HTERT RPE-1 (cell line): ENCODE results near the gene MRPL2.
"Not testable (repeated sequence)": the region's sequence is repeated elsewhere in the genome, so short reads cannot be mapped to it uniquely, and the experiment has no call there.

Experiments
- in situ Hi-C: fragments of 300-500 bp; cut with MboI; formaldehyde crosslinking; loops from 4 replicates; pipeline ENCODE4 v1.14.3; 2020; ENCODE audit warnings: low sequenced_read_pairs

MRPL2 gene

GRCh38 chr6:43082806-43083655 lies 23.8 kb upstream of the MRPL2 start:
- in situ Hi-C loops, result no loop called here

DNA sequence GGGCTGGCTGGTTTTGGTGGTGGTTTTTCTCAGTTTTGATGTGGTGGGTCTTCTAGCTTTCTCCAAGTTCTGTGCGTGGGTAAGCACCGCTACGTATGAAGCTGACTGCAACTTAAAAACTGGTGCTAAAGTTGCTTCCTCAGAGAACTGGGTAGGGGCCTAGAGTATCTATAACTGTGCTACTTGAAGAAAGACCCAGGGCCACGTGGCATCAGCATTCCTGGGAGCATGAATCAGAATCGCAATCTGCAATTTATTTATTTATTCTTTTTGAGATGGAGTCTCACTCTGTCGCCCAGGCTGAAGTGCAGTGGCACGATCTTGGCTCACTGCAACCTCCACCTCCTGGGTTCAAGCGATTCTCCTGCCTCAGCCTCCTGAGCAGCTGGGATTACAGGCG lies 22.7 kb upstream of the MRPL2 start:
- in situ Hi-C loops, result not testable (repeated sequence)

DNA sequence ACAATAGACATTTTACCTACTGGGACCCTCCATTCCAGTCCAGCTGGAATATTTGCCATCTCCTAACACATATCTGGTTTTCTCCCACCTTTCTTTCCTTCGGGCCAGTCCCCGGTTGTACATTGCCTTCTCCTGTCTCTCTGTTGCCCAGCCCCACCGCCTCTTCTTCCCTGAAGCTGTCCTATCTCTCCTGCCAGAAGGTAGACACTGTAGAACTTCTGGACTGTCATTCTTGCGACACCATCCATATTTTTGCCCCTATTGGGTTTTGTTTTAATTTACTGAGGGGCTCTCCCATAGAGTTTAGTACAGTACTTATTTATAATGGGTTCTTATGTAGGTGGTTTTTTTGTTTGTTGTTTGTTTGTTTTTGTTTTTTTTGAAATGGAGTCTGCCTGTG lies 21.8 kb upstream of the MRPL2 start:
- in situ Hi-C loops, result no loop called here

DNA sequence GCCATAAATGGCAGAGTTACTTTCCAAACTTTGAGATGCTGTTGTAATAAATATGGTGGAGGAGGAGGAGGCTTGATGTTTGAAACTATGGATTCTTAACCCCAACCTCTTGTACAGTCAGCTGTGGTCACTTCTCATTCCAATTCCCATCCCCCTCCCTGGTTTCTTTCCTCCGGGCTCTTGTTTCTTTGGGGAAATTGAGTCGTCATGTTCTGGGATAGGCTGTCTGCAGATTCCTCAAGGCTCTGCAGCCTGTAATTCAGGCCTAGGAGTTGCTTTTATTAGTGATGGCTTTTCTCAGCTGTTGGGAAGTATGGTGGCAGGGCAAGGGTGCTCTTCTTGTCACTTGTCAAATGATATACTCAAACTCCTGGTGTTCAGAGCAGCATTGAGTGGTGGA lies 19.5 kb upstream of the MRPL2 start:
- in situ Hi-C loops, result no loop called here

GRCh38 chr6:43077981-43078511 lies 18.8 kb upstream of the MRPL2 start:
- in situ Hi-C loops, result no loop called here

DNA sequence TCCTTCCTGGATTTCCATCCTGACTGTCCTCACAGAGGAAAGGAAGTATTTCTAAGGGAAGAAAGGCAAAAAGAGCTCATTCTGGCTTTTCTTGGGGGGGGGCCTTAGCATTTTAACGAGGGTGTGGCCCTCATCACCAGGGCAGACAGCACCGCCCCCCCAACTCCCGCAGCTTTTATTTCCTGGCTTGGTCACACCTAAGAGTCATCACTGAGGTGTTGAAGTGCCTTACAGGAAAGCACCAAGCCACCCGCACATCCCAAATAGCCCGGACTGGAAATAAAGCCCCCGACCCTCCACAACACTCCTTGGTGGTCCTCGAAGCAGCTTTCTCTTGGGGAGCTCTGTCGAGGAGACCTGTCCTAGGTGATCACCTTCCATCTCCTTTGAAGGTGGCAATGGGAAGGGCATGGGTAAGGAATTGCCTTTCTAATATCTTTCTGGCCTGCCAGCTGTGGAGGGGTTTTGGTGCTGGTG lies 18.1 kb upstream of the MRPL2 start:
- in situ Hi-C loops, result no loop called here

DNA sequence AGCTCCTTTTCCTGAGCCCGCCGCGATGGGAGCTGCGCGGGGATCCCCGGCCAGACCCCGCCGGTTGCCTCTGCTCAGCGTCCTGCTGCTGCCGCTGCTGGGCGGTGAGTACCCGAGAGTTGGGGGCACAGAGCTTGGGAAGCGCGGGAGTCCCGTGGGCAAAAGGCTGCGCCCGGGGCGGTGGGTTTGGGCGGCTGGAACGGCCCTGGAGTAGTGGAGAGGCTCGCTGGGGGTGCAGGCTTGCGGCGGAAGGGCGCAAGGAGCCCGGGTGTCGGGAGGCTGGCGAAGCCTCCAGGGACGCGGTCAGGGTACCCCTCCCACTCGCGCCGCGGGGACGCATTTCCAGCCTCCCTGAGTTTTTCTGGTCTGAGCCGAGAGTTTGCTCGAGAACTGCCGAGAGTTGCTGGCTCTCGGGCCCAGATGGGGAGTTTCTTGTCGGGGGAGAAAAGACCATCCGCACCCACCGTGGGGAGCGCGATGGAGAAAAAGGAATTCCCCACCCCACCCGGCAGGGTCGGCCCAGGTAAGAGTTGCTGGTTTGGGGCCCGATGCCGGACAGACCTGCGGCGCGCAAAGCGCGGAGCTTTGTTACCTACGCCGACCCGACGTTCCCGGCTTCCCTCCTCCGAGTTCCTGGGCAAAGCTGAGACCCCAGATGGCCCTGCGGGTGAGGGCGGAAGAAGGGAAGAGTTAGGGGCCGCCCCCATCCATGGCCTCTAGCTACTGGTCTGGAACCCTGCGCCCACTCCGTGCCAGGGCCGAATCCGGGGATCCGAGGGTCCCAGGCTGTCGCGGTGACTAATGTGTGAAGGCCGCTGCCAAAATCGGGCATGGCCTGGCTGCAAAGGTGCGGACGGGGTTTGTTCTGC lies 17.5 kb upstream of the MRPL2 start:
- in situ Hi-C loops, result no loop called here

GRCh38 chr6:43075670-43076463 lies 16.6 kb upstream of the MRPL2 start, which contains the start of gene PTK7:
TSS of gene PTK7 (plus strand) at chr6:43076314. CDS start at chr6:43076489, 175 bp downstream.
- in situ Hi-C loops, result no loop called here

DNA sequence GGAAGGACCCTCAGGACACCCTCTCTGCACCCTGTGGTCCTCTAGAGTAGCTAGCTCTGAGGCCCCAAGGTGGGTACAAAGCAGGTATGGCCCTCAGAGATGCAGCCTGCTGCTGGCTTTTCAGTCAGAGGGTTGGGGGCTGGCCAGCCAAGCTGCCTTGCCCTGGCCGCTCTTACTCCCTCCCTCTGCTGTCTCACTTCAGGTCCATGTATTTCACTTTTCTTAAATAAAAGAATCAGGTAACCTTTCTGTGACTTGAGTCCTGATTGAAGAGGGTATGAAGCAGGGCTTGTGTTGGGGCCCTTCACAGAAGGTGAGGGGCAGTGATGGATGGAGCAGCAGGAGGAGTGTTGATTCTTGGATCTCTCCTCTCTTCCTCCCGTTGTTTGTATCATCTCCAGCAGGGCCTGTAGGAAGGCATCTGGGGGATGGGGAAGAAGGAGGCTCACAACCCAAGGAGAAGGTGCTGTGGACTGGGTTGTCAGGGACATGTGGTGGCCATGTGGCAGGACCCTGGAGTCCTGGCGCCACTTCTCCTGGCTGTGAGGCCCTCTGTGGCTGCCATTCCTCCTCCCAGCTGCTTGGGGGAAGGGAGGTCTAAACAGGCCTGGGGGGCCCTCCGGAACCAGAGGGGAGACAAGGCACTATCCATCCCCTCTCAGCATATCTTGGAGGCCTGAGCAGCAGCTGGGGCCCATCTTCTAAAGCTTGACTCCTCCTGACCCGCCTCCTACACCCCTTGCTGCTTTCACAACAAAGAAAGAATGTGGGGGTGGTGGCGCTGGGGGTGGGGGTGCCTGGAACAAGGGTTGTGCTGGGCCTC lies 15.8 kb upstream of the MRPL2 start:
- in situ Hi-C loops, result no loop called here

- in situ Hi-C loops, result no loop called here
These were observed 10.9 kb upstream of the MRPL2 start for GRCh38 chr6:43070028-43070632.

DNA sequence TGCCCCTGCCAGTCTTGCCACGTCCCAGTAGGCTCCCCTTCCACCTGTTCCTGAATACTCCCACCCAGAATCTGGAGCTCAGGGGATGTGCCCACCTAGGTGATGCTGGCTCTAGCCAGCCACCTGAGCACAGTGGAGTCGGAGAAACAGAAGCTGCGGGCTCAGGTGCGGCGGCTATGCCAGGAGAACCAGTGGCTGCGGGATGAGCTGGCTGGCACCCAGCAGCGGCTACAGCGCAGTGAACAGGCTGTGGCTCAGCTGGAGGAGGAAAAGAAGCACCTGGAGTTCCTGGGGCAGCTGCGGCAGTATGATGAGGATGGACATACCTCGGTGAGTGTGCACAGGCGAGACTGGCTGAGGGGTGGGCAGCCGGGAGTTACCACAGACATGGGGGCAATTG lies 3.6 kb upstream of the MRPL2 start:
- in situ Hi-C loops, result no loop called here

GRCh38 chr6:43061861-43062260 lies 2.6 kb upstream of the MRPL2 start:
- in situ Hi-C loops, result no loop called here

DNA sequence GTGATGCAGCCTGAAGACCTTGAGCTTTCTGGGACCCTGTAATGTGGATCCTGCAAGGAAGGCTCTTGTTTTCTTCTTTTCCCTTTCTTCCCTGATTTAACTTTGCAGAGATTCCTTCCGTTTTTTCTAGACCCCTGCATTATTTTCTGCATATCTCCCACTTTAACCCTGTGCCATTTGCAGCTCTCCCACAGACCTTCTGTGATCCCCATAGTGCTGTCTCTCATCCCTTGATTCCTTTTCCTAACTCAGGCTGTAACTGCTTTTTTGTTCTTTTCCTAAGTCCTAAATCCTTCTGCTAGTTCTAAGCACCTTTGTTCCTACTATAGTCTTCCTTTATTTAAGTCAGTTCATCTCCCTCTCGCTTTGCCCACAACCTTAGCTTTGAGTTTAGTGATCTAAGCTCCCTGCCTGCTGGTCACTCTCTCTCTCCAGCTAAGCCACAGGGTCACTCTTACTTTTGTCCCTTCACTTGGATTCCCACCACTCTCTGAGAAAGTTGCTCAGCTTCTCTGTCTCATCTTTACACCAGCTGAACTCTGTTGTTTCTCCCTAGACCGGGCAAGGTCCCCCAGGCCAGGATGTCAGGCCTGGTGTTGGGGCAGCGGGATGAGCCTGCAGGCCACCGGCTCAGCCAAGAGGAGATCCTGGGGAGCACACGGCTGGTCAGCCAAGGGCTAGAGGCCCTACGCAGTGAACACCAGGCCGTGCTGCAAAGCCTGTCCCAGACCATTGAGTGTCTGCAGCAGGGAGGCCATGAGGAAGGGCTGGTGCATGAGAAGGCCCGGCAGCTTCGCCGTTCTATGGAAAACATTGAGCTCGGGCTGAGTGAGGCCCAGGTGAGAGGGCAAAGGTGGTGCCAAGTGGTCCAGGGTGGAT lies 1.8 kb upstream of the MRPL2 start:
- in situ Hi-C loops, result no loop called here

GRCh38 chr6:43060034-43060754 lies 960 bp upstream of the MRPL2 start:
- in situ Hi-C loops, result no loop called here

DNA sequence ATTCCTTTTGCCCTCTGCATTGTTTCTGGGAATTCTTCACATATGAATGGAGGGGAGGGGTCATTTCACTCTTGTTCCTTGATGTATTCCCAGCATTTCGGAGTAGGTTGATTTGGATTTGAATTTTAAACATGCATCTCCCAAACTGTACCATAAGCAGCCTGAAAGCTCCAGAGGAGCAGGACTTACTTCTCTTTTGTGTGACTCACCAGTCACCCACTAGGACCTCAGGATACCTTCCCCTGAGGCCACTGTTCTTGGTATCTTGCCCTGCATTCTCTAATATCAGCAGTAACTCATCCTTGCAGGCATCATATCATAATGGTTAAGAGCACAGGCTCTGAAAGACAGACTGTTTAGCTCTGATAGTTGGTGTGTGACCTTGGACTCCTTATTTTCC lies 703 bp downstream of the MRPL2 start:
- in situ Hi-C loops, result no loop called here

DNA sequence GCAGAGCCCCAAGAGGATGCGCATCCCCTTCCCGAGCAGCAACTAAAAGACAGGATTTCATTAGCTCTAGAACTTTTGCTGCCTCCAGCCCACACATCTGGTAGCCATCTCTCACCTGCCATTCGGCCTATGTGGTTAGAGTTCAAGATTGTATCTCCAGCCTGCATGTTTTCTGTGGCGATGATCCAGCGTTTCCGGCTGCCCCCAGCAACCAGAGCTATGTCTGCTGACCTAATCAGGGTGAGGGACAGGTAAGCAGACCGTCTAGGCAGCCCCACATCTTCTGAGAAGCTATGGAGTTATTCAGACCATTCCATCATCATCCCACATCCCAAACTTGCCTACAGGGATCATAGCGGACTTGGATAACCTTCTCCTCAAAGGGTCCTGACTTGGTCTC lies 3.3 kb downstream of the MRPL2 start:
- in situ Hi-C loops, result no loop called here

DNA sequence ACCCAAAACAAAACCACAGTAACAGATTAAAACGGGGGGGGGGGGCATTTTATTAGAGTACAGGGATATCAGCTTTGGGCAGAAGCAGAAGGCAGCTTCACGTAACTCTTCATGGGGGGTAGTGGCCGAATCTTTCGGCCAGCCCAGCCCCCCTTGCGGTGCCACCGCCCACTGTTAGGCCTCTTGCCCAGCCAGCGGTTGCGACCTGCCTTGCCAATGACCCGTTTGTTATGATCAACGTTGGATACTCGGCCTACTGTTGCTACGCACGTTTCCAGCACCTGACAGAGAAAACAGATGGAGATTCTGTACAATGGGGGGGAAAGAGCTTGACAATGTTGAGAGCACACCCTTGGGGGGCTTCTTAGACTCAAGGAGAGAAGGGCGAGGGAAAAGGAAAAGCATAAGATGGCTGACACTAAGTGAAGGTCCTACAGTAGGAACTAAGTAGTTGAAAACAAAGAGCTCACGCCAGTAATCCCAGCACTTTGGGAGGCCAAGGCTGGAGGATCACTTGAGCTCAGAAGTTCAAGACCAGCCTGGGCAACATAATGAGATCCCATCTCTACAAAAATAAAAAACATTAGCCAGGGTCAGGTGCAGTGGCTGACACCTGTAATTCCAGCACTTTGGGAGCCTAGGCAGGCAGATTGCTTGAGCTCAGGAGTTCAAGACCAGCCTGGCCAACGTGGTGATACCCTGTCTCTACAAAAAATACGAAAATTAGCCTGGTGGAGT lies 4.9 kb downstream of the MRPL2 start:
- in situ Hi-C loops, result no loop called here
